NCI-H526 (cell line): ENCODE results near the gene PPY.
"Not testable (repeated sequence)": the region's sequence is repeated elsewhere in the genome, so short reads cannot be mapped to it uniquely, and the experiment has no call there.

Experiments used
- DNase-seq, 2 experiments: peaks; one replicate each; lab custom pipeline; 2025; lab: John Stamatoyannopoulos, UW

The PPY gene

DNA sequence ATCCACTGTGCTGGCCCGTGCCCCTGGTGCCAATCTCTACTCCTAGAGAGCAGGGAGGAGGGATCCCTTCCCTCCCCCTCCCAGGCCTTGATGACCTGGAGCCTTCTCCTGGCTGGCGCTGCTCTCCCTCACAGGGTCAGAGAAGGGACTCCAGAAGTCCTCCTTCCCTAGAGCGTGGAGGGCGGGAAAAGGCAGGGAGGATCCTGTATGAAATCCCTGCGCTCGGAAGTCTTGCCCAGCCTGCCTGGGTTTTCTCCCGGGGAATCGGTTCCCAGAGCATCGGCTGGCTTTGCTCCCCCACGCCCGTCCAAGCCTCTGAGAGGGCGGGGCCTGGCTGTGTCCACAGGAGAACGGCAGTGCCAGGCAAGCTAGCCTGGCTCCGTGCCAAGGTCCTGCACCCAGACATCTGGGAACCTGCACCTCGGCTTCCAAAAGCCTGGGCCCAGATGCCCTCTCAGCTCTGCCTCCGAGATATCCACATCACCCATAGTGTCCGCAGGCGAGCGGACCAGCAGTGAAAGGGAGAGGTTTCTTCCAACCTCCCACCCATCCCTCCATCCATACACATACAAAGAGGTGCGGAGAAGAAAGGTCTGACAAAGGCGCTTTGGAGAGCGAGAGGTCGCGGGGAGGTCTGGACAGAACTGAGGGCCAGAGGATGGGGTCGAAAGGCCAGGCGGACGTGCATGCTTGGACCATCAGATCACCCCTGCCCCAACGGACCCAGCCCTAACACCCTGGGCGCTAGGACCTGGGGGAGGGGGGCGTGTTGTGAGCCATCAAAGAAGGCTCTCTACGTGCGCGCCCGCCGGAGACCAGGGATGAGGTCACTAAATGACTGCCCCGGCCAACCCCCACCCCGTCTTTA, 36.1 kb downstream of the PPY start:
- peak in 1 of 2 experiments; percentile 71 for DNase-seq

DNA sequence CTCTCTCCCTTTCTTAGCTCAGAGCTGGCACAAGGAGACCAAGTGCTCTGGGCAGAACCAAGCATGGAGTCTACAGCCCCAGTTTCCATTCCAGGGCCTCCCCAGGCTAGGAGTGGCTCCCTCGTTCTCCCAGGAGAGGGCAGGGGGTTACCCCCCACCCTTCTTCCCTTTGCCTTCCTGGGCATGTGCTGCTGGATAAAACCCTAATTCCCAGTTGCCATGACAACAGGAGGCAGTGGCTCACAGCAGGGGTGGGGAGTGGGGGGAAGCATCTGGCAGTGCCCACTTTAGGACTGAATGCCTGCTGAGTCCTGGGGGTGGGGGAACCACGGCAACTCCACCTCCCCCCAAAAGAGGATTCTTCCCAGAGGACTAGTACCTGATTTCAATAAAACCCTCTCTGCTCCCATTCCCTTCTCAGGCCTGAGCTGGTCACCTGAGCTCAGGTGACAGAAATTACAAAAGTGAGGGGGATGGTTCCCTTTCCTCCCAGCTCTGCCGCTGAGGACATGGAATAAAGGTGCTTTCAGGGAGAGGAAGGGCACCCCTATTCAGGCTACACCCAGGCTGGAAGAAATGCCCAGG, 36.8 kb downstream of the PPY start:
- no peak for DNase-seq

DNA sequence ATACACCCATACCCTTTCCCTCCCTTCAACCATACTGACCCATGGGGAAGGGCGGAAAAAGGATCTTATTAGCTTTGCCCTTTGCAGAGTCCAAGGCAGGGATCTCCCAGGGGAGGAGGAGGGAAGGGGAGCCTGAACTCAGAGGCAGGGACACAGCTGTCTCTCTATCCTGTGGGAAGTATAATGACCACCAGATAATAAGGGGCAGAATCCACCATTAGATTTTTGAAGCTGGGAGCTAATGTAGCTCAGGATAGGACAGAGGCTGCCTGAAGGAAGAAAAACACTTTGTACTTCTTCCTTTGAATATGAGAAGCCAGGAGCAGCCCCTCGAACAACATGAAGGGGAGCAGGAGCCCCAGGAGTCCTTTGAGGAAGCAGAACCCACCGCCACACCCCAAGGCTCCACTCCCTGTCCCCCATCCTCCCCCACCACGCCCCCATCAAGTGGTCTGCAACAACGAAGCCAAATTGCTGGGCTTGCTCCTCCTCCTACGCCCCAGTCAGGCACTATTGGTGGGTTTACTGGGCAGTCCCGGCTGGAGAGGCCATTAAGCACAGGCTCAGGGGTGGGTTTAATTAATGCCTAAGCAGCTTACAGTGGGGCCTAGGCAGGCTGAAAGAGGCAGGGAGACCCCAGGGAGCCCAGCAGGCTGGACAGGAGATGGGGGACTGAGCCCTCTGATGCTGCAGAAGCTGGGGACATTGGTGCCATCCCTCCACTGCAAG, 40.3 kb downstream of the PPY start:
- DNase-seq, result no peak

DNA sequence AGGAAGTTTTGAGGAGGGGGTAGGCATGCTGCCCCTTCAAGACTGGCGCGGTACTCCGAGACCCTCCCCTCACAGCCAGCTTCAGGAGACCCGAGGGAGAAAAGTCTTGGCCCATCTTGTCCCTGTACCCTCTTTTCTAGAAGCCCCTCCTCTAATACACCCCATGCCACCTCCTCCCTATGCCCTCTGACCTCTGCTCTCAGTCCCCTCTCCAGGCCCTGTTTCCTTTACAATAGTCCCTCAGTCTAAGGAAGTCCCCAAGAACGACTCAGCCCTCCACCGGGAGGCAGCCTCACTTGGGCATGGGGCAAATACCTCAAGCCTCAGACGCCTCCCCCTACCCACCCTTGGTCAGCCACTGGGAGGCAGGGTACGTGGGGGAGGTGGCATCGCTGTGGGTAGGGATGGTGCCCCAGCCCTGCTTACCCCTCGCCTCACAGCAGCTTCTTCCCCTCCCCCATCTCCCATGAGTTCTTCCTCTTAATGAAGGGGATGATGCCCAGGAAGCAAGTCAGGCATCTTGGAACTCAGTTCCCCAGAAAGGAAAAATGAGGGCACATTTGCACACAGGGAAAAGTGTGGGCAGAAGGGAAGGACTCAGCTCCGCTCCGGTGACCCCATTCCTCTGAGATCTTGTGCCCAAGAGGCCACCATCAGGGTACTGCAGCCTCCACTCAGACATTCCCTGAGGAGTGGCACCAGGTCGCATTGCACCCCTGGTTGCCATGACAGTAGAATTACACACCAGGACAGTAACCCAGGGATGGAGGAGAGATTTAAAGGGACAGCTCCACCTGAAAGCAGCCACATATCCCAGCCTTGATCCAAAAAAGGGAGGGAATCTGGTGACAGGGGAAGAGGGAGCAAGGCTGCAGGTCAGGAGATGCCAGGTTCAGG, 41.2 kb downstream of the PPY start:
- peak in 1 of 2 experiments; percentile 43 for DNase-seq

DNA sequence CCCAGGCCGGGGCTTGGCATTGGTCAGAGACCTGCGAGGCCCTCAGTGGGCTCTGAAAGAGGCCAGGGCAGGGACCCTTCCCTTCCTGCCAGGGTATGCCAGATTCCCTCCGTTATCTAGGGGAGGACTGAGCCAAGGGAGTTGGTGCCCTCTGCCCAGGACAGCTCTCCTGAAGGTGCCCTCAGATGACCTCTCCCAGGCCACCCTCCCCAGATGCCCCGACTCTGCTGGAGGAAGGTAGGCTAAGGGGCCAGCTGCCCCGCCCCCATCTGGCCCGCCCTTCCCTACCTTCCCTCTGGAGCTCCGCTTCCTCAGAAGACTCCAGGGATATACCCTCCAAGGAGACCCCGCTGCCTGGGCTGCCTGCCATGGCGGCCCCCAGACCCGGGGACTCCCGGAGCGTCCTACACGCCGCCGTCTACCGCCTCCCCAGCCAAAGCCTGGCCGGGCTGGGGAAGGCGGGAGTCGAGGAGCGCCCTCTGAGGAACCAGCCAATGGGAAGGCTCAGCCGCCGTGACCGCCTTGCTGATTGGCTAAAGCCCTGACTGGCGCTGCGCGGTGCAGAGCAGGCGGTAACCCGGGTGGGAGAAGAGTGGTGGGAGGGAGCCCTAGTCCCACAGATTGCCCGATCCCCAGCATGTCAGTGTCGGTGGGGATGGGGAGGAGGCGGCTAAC, 42.0 kb downstream of the PPY start:
- DNase-seq, result peak; percentile 62 to 93

DNA sequence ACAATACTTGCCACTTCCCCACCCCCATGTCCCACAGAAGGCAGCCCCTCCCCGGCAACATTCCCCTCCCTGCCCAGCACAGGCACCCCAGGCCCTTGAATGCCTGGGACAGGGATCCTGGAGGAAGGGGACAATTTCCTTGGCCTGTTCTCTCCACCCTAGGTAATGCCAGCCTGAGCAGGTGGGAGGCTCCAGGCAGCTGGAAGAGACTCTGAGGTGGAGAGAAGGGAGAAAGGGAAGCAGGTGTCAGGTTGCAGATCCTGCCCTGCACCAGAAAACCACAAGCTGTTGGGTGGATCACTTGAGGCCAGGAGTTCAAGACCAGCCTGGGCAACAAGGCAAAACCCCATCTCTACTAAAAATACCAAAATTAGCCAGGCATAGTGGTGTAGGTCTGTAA, 43.8 kb downstream of the PPY start:
- DNase-seq, result peak in 1 of 2 experiments; percentile 16

DNA sequence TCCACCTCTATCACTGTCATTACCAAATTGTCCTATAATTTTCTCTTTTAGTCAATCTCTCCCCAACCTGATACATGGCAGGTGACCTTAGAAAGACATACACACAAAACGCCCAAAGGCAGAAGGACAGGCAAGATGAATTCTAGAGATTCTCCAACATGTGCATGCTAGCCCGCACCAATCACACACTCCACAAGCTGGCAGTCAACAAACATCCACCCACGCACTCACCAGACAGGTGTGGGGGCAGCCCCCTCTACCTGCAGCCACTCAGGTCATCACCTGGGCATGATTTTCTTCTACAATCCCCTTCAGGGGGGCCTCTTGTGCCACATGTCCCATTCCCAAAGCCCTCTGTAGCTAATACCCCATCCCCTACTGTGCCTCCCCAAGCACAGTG, 44.4 kb downstream of the PPY start:
- no peak for DNase-seq

DNA sequence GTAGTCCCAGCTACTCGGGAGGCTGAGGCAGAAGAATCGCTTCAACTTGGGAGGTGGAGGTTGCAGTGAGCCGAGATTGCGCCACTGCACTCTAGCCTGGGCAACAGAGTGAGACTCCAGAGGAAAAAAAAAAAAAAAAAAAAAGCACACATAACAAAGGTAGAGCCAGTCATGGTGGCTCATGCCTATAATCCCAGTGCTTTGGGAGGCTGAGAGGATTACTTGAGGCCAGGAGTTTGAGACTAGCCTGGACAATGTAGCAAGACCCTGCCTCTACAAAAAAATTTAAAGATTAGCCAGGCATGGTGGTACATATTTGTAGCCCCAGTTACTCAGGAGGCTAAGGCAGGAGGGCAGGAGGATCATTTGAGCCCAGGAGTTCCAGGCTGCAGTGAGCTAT, 47.8 kb downstream of the PPY start:
- not testable (repeated sequence) for DNase-seq

DNA sequence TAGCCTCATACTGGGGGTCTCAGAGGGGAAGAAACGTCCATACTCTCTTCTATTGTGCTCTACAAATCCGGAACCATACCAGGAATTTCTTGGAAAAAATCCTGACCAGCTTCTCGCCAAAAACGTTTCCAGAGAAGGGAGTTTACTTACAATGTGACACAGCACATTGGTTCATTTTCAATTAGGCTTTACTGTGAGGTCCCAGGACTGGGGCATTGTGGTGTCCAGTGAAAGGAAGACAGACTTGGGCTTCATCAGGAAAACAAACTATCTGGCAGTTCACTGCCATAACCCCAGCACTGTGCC, 49.7 kb downstream of the PPY start:
- no peak for DNase-seq

DNA sequence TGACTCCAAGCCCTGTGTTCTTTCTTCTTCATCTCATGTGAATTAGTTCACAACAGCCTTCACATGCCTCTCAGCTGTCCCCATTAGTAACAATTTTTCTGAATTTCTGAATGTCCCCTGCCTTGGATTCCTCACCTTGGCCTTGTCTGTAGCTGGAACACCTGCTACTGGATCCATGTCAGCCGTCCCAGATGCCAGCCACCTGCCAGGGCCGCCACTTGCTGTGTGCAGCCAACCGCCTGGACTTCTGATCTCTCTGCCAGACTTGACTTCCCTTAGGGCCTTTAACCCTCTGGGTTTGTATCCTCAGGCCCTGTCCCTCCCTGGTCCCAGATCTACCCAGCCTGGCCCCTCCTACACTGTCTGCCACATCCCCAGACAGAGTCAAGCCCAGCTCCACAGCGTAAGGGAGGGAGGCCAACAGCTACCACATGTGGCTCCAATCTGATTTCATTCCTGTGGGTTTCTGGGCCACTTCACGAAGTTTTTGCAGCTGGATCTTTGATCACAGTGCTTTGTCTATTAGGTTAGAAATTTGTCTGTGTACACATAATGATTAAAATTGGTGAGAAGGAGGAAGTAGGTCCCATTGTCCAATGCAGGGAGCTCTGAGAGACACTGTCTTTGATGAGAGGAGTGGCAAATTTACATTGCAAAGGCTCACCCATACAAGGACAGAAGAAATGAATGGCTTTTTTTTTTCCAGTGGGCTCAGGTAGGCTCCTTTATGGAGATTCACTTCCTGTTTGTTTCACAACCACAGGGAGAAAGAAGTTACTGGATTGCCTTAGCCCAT, 50.2 kb downstream of the PPY start:
- peak; percentile 69 to 82 for DNase-seq
